NCI-H2196 treated with DMSO at 0.1 percent for 48 hours (cell line): ENCODE data around the gene GP2.

ENCODE experiments used
- DNase-seq: peaks from one replicate; lab custom pipeline; 2025; ENCODE audit not compliant: unreplicated experiment; lab: John Stamatoyannopoulos, UW

GP2 gene

DNA sequence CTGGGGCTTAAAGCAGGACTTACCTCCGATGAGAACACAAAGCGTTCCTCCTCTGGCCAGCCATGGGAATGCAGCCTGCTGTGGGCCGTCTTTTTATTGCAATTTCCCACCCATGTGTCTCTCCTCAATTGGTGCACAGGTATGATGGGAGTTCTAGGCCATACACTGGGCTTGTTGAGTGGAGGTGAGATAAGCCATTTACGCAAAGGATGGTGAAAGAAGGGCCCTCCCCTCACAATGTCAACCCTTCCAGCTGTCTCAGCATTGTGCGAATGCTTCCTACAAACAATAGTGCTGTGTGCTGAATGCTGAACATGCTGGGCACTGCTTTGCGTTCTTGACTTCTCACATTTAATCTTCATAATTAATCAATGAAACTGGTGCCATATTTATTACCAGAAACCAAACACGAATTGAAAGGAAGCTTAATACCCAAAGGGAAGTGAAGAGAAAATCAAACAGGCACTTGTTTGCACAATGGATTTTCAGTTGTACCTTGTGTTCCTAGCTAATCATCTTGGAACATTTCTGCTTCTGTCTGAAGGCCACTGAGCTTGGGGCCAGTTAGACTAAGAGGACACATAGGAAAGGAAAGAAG lies at the start of gene GP2:
Gene GP2 (minus strand): TSS at position 70 of the 598 bp plus-strand sequence. CDS start 1,082 bp downstream, outside the sequence.
- DNase-seq = no peak

DNA sequence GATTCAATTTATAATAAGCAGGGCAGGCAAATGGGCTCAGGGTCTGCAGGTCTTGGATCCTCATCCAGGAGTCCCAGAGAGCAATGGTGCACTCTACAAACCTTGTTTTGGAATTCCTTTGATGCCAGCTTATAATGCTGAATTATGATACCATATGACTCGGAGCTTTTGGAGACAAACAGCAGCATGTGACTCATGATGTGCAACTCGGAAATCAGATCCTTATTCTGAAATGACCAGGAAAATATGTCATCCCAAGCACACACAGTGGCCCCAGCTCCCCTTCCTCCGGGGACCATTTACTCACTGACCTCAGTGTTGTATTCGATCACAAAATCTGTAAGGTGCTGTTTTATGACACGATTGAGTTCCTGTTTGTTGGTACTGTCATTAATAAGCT lies 45.4 kb upstream of the GP2 start:
- no peak for DNase-seq

DNA sequence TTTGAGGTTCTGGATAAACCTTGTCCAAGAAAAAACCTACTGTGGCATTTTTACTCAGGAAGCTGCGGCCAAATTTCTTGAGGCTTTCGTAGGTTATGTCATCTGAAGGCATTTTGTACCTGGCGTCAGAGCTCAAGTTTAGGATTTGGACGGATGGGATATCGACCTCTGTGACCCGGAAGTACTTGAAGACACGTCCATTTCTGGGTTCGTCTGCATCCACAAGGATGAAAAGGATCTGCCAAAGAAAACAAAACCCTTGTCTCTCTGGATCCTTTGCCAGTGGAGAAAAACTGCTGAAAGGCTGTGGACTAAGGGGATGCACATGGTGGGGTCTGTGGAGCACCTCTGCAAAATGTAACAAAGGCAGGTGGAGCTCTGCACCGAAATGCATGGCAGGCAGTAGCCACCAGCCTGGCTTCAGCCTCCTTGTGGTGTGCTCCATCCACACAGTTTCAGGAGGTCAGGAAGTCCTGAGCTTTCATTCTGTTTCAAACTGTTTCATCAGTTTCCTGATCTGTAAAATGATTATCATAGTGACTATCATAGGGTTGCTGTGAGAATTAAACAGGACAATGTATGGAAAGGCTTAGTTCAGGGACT lies 42.2 kb upstream of the GP2 start:
- DNase-seq = no peak

DNA sequence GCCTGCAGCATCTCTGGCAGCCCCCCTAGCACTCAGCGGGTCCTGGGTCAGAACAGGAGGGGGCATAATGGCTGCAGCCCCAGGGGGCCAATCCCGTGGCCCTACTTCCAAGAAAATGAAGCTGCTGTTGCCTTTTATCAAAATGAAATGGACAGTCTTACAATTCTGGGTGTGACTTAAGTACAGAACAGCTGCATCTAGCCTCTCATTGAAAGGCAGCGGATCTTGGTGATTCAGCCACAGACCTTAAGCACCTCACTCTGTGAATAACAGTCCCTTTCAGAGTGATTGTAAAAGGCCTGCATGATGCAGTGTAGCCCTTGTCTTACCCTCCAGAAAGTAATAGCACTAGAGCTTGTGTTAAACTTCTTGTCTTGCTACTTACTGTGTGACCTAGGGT lies 36.7 kb upstream of the GP2 start:
- no peak for DNase-seq

DNA sequence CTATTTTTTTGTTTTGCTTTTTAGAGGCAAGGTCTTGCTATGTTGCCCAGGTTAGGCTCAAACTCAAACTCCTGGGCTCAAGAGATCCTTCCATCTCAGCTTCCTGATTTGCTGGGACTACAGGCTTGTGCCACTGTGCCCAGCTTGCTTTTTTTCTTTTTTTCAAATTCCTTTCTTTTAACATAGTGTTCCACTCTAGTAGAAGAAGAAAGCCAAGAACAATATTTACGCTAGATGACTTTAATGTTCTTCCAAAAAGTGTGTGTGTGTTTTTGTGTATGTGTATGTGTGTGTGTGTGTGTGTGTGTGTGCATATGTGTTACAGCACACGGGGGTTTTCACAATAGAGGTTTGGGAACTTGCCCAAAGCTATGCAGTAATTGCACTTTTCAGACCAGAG lies 35.9 kb upstream of the GP2 start:
- DNase-seq = no peak

DNA sequence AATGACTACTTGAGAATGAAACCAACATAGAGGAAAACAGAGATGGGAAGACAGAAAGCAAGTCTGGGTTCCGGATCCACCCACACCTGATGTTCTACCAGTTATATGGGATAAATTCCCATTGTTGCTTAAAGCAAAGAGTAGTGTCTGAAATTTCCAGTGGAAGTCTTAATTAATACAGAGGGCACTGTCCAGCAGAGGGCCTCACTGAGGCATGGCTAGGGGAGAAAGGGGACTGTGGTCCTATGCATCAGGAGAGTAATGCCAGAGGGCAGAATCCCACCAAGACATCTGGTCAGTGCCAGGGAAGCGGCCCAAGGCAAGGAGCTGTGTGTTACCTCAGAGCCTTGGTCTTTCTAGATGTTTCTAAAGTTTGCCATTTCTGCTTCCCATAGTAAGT lies 32.7 kb upstream of the GP2 start:
- no peak for DNase-seq

DNA sequence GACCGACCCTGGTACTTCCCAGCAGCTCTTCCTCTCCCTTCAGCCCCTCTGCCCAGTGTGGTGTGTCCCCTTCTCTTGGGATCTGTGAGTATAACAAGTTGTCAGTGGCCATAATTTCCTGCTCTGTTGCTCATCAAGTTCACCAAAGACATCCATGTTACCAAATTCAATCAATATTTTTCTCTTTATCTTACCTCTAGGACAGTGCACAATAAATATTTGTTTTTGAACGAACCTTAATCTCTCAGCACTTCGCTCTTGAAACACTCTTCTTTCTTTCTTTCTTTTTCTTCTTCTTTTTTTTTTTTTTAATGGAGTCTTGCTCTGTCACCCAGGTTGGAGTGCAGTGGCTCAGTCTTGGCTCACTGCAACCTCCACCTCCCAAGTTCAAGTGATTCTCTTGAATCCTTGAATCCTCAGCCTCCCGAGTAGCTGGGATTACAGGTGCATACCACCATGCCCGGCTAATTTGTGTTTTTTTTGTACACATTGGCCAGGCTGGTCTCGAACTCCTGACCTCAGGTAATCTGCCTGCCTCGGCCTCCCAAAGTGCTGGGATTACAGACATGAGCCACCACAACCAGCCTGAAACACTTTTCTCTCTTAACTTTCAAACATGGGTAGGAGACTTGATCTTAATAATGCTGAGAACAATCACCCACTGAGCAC lies 27.9 kb upstream of the GP2 start:
- no peak for DNase-seq

DNA sequence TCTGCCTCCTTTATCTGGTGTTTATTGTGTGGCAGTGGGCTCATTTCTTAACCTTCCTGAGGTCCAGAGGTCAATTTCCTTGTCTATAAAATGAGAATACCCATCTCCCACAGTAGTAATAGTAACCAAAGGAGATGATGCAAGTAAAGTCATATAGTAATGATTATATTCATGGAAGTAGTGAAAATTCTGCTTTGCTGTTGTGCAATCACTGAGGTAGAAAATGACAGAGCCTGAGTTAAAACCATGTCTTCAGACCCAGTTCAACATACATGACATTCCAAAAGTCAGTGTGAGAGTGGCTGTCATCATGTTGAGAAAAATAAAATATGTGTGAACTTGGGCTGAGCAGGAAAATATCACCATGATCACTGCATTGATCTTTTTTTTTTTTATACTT lies 26.1 kb upstream of the GP2 start:
- DNase-seq = no peak

DNA sequence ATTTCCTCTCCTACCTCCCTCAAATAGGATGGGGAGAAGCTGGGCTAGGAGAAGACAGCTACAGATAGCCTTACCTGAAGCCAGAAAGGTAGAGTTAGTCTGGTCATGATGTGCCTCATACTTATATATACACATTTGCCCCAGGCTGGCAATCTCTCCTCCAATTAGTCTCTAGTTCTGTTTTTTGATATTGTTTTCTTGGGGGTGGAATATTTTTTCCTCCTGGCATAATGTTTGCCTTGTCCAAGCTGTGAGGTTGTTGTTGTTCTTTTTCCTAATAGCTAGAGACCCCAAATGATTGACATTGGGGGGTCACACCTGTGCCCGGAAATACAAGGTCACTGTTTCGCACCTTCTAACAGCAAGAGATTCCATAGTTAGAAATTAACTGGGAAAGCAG lies 25.3 kb upstream of the GP2 start, which contains the start of gene UMOD:
Gene UMOD (minus strand): TSS at position 101 of the 400 bp plus-strand sequence. CDS start 1,978 bp downstream, outside the sequence.
- DNase-seq = no peak

DNA sequence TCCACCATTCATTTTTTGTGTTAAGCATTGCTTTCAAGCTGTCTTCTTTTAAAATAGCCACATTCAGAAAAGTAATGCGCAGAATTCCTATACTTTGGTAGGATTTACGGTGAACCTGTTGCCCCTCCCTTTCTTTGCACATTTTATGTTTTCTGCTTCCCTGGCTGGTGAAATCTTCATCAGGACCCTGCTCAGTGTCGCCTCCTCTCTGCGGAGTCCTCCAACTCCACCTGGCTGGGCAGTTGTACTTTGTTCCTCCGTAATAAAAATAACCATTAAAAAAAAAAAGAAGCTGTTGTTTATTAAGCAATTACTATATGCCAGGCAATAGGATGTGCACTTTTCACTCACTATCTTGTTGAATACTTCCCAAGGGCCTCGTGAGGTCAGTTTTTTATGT lies 22.3 kb upstream of the GP2 start:
- no peak for DNase-seq

DNA sequence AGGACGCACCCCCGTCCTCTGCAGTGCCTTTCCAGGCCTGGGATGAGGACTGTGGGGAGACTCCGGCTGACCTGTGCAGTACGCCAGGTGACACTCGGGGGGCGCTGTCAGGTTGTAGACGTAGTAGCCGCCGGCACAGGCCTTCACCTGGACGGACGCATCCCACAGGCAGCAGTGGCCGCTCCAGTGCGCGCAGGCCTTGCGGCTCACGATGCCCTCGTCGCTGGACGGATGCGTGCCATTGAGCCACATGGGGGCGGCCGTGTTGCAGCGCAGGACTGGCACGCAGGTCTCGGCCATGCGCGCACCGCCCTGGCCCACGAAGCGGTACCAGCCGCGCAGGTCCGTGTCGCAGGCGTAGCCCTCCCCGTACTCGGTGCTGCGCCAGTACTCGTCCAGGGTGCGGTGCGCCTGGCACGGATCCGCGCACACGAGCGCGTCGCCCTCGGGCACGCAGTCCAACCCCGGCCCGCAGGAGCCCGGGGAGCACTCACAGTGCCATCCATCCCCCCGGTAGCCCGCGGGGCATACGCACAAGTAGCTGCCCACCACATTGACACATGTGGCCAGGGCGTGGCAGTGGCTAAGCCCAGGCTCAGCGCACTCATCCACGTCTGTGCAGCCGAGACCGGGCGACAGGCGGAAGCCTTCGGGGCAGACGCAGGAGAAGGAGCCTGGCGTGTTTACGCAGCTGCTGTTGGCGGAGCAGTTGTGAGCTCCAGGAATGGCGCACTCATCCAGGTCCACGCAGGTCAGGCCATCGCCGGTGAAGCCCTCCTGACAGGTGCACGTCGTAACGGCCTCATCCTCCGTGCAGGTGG lies 21.3 kb upstream of the GP2 start:
- DNase-seq = no peak

DNA sequence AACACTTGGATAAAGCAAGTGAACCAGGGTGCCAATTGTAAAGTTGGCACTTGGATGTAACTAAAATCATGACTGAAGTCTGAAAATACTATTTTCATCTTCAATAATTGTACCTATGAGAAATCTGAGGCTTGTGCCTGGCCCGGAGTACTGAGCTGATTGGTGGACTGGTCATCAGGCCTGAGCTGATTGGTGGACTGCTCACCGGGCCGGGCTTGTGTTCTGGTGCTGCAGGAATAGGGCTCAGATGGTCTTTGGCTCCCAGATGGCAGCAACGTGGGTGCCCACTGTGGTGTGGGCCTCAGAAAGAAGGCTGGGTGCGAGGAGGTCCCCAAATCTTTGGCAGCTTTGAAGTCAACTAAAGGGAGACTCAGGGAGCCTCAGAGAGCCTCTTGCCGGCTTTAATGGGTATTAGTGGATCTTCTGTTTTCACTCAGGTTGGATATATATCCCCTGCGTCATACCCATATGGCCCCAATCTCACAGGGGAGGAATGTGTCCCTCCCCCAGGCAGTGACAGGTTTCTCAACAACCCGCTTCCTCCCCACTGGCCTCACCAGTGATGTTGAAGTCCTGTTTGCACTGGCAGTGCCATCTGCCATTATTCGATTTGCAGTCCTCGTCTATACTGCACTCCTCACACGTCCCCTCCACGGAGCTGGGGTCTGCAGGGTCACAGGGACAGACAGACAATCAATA lies 20.5 kb upstream of the GP2 start:
- DNase-seq = no peak

DNA sequence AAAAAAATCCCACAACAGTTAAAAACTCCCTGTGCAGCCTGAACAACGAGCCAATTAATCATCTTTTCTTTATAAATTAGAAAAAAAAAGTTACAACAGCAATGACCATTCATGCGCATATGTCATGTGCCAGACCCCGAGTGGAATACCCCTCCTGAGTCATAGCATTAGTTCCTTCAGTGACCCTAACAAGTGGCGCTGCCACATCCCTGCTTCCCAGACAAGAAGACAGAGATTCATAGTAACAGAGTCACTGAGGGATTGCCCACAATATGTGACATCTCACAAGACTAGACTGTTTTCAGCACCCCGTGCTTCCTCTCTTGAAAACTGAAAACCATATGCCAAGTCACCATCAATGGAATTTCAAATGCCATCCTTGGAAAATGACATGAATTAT lies 17.3 kb upstream of the GP2 start:
- DNase-seq = no peak

DNA sequence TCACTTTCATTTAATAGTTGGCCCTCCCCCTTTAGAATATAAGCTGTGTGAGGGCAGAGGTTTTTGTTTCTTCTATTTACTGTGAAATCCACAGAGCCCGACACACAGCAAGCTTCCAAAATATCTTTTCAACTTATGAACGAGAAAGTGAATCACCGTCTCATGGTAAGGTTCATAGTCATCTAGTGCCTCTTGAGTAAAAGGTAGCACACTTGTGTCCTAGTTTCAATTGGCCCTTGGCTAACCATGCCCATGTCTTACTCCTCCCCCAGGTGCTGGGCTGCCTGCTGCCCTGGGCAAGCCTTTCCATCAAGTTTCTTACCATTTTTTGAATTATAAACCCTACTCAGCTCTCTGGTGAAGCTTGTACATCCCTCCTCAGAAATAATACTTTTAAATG lies 12.4 kb upstream of the GP2 start:
- DNase-seq = no peak

DNA sequence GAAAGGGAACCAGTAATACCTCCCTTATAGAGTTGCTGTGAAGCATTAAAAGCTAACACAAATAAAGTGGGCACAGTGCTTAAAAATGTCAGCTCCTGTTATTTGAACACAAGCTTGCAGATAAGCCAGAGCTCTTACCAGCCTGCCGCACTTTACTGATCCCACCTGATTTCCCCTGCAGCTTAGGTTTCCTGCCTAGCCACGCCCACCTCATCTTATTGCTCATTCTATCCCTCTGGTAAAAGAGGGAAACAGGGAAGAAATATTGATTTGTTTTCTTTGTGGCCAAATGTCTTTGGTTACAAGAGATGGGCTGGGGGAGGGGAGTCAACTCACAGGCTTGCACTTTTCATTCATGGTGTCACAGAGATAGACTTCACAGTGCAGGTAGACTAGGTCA lies 9.6 kb upstream of the GP2 start:
- no peak for DNase-seq

DNA sequence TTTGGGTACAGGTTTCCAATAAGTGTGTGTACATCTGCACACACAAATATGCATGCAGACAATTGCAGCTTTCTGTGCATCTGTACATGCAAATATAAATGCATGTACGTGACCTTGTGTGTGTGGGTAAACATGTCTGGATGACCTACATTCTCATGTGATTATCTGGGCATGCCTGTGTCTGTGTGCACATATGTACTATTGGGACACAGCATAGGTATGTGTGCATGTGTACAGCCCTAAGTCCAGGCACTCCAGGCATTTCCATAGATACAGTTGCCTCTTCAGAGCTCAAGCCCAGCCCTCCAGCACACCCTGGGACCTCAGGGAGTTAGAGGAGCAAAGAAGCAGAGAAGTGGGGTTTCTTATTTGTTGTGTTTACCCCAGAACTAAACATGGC lies 7.1 kb upstream of the GP2 start:
- DNase-seq = no peak

DNA sequence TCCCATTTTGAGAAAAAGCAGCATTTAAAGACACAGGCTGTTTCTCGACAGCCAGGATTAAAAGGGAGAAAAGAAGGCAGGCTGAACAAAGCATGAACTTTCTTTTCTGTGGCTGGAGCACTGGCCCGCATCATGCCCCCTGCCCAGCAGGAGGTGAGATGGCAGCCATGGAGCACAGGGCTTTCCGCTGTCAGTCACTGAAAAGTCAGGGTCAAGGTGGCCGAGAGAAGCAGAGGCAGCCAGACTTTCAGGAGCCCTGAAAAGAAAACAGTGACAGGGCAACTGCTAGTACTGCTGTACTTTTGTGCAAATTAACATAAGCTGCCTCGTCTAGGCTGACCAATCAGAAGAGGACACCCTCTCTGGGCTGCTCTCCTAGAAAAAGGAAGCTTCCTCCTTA lies 5.8 kb upstream of the GP2 start:
- DNase-seq = no peak

DNA sequence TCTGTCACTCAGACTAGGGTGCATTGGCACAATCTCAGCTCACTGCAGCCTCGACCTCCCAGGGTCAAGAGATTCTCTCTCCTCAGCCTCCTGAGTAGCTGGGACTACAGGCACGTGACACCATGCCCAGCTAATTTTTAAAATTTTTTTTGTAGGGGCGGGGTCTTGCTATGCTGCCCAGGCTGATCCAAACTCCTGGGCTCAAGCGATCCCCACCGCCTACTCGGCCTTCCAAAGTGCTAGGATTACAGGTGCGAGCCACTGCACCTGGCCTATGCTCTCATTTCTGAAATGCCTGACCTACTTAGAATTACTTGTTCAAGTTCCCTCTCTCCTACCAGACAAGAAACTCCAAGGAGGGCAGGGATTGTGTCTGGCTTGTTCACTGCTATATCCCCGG lies 5.1 kb upstream of the GP2 start:
- no peak for DNase-seq

DNA sequence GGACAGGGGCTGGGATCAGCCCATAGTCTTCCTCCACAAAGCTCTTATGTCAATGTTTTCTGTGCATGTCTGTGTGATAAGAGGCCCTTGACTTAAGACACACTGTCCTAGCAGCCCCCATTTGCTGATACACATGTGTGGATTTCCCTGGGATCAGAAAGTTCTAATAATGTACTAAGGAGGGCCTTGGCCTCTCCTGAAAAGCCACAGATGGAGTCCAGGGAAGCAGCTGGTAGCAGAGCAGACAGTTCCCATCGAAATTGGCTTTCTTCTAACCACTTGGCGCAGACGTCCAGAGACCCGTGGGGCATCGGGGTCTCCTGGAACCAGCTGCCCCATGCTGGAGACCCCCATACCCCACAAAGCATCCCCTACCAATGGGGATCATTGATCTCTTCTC lies 4.3 kb upstream of the GP2 start:
- DNase-seq = no peak

DNA sequence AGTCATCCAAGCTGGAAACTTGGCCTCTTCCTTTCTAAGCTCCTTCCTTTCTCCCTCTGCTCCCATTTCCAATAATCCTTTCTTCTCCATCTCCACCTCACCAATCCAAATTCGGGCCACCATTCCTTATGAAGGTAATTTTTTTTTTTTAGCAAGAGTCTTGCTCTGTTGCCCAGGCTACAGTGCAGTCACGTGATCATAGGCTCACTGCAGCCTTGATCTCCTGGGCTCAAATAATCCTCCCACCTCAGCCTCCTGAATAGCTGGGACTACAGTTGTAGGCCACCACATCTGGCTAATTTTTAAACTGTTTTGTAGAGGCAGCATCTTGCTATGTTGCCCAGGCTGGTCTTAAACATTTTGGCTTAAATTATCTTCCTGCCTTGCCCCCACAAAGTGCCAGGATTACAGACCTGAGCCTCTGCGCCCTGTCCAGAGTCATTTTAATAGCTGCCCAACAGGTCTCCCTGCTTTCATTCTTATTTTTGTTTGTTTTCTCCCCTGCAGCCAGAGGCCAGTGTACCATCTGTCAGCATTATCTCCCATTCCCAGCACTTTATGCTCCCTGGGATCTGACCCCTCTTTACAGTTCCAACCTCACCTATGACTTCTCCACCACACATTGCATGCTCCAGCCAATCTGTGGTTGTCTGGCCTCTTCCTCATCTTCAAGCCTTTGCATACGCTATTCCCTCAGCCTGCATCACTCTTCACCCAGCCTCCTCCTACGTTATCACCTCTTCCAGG lies 2.3 kb upstream of the GP2 start:
- no peak for DNase-seq

DNA sequence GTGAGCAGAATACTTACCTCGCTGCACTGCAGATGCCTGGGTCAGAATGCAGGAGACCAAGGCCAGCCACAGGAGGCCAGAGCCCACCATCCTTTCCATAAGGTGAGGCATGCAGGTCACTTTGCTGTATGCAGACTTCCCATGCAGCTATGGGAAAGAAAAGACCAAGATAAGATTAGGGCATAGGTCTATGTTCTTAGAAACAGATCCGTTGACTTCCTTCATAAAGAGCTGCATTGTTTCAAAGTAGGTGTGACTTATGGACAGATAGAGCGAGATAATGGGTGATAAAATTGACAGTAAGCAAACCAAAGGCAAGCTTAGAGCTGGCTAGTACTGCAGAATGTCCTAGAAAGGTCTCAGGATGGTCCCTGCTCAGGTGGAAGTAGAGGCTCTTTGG lies 992 bp downstream of the GP2 start:
- no peak for DNase-seq
